Measurements from ENCODE around the gene PTPRN2.

GRCh38 chr7:157726764-157727163 lies 860.9 kb downstream of the PTPRN2 start:
- TF ChIP-seq CTCF (IDR thresholded peaks at IDR 0.05), result no peak
- TF ChIP-seq POLR2AphosphoS5 (IDR thresholded peaks at IDR 0.05; ENCODE audit: low read depth, low read length), result no peak
